ENCODE results near the gene NBAS.
"Not testable (repeated sequence)": the region's sequence is repeated elsewhere in the genome, so short reads cannot be mapped to it uniquely, and the experiment has no call there.

NBAS gene

DNA sequence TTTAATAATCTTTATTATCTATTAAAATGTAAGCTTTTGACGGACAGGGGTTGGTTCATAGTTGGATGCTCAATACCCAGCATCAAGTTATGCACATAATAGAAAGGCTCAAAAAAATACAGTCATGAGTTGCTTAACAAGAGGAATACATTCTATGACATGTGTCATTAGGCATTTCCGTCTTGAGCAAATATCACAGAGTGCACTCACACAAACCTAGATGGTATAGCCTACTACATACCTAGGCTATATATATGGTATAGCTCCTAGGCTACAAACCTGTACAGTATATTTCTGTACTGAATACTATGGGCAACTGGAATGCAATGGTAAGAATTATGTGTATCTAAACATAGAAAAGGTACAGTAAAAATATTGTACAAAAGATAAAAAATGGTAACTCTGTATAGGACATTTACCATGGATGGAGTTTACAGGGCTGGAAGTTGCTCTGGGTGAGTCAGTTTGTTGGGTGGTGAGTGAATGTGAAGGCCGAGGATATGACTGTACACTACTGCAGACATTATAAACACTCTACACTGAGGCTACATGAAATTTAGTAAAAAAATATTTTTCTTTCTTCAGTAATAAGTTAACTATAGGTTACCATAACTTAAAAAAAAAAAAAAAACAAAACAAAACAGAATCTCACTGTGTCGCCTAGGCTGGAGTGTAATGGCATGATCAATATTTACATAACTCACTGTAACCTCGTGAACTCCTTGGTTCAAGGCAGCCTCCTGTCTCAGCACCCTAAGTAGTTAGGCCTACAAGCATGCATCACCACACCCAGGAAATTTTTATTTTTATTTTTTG, 201.2 kb downstream of the NBAS start:
- DNase-seq (ENCODE audit: low spot score) = no peak

DNA sequence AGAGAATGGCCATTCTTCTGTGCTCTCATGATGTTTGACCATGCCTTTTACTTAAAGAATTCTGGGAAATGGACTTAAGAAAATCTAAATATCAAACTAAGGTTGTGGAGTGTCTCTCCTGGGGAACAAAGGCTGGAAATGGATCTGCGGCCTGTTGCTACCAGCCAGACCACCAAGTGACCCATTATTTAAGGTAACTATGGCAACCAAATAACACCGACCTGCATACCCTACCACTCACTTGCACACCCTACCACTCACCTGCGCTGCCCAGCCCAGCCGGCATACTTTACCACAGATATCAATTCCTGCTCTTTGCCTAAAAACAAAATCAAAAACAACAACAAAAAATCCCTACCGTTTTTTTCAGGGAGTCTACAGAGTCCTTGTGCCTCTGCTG, 203.2 kb downstream of the NBAS start:
- DNase-seq (ENCODE audit: low spot score) = no peak

DNA sequence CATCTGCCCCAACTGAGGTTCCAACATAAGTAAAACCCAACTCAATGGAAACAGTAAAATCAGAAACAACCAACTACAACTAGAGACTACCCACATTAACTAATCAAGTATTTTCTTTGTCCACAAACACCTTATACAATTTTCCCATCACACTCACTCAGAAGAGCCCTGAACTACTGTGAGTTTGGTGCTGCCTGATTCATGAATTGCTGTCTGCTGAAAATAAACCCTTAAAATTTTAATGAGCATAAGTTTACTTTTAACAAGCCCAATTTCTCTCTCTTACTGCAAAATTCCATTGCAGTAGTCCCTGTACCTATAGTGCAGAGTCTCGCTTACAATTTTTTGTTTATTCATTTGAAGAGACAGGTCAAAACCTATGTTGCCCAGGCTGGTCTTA, 203.9 kb downstream of the NBAS start:
- DNase-seq (ENCODE audit: low spot score) = no peak

DNA sequence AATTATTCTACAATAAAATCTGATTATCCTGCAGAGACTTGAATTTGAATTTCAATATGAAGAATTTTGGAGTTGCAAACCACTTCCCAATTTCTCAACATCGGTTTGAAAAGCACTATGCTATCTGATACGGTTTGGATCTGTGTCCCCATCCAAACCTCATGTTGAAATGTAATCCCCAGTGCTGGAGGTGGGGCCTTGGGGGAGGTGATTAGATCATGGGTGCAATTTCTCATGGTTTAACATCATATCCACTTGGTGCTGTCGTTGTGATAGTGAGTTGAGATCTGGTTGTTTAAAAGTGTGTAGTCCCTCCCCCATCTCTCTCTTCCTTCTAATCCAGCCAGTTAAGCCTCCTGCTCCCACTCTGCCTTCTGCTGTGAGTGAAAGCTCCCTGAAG, 205.7 kb downstream of the NBAS start:
- DNase-seq (ENCODE audit: low spot score) = no peak

DNA sequence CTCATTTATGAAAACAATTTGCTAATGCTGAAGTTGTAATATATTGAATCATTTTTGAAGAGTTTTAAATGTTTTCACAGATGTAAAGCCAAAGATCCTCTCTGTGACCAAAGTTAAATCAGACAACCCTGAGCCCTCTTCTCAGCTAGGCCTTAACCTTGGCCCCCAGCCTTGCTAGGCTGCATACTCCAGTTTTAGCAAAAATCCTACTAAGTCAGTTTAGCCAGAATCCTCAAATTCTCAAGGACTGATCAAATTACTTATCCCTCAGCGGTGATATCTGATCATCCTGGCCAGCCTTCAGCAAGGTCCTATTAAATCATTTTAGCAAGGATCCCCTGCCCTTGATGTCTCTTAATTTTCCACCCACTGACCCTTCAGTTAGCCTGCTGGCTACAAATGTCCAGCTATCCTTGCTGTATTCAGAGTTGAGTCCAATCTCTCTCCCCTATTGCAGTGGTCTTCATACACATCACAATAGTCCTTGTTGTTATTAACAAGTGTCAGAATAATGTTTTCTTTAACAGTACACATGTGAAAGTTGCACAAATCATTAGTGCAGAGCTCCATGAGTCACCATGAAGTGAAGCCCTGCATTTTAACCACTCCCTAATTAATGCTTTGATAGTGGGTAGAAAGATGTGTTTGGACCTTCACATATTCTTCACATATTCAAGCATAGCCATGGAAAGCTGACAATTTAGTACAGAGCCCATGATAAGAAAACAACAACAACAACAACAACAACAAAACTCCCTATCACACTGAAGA, 206.4 kb downstream of the NBAS start:
- DNase-seq (ENCODE audit: low spot score) = no peak

DNA sequence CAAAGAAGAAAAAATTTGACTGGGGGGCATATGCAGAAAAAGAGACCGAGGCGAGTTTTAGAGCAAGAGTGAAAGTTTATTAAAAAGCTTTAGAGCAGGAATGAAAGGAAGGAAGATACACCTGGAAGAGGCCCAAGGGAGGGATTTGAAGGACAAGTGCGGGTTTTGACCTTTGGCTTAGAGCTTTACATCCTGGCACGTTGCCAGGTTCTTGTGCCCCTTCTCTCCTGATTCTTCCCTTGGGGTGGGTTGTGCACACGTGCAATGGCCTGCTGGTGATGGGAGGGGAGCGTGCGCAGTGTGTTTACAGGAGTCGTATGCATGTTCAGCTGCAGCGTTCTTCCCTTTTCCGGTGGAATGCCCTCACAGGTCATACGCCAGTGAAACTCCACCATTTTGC, 208.8 kb downstream of the NBAS start:
- DNase-seq (ENCODE audit: low spot score) = no peak

DNA sequence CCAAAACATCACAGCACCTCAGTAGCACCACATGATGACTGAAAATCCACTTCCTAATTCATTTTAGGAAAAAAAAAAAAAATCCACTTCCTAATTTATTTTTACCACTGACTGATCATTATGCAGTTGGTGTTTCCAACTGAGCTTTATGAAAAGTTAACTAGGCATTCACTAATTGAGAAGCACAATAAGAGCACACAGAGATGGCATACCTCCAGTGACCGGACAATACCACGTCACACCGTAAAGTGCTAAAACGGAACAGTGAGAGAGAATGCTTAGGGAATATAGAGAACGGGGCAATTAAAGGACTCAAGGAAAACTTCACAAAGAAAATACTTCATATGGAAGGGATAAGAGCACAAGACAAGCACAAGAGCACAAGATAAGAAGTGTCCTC, 212.5 kb downstream of the NBAS start:
- DNase-seq (ENCODE audit: low spot score) = no peak

DNA sequence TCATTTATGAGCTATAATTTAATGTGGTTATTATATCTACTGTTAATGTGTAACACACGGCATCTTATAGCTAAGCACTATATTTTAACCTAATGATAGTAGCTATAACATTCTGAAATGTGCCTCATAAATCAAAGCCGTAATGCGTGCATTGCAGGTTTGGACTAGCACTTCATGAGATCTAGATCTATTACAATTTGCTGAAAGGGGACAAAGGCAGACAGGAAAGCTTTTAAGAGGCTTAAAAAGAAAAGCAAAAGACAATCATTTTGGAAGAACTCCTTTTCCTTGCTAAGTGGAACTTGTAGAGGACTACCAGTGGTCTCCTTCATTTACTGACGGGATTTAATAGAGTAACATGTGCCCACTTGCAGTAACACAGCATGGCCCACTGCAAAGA, 213.1 kb downstream of the NBAS start:
- no peak for DNase-seq (ENCODE audit: low spot score)

DNA sequence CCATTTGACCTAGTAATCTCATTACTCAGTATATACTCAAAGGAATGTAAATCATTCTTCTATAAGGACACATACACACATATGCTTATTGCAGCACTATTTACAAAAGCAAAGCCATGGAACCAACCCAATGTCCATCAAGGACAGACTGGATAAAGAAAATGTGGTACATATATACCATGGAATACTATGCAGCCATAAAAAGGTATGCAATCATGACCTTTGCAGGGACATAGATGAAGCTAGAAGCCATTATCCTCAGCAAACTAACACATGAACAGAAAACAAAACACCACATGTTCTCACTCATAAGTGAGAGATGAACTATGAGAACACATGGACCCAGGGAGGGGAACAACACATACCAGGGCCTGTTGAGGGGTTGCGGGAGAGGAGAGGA, 214.5 kb downstream of the NBAS start:
- DNase-seq (ENCODE audit: low spot score) = no peak

DNA sequence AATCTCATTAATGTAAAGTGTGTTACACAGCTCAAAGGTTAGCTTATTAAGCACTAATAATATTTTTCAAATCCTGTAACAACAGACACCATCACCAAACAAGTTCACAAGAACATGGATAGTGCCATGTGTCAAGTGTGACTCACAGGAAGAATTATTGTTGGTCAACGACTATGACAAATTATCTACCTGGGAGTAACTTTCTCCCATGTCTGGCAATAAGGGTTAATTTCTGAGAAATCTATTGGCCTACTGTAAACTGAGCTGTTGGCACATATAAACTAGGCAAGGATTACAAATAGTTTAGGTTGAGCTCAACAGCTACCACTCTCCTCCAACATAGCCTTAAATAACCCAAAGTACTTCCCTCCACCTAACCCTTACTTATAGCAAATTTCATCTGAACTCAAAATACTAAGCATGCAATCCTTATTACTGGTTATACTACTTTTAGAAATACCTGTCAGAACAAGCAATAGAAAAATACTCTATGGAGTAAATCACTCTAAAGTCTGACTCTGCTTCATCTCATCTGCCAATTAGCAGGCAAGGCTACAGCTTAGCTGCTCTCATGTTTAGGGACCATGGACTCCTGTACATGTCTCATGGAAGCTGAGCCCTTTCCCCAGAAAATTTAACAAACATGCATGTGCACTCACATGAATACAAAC, 223.0 kb downstream of the NBAS start:
- DNase-seq (ENCODE audit: low spot score) = no peak

DNA sequence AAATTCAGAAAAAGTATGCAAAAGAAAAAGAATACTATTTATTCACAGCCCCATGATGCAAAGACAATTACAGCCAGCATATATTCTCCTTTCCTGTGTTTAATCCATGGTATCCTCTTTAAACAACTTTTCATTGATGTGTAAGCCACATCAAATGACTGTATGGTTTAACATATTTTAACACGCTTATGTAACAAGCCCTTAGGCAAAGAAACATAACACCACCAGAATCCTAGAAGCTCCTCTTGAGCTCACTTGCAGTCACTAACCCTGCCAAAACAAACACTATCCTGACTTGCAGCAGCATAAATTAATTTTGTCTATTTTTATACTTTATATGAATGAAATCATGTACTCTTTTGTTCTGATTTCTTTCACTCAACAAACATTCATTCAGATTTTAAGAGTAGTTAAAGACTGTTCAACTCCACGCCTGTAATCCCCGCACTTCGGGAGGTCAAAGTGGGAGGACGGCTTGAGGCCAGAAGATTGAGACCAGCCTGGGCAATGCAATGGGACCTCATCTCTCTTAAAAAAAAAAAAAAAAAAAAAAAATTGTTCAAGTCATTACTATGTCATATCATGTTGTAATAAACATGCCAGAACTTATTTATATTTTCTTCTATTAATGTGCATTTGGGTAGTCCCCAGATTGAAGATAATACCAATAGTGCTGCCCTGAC, 226.3 kb downstream of the NBAS start:
- DNase-seq (ENCODE audit: low spot score) = no peak

DNA sequence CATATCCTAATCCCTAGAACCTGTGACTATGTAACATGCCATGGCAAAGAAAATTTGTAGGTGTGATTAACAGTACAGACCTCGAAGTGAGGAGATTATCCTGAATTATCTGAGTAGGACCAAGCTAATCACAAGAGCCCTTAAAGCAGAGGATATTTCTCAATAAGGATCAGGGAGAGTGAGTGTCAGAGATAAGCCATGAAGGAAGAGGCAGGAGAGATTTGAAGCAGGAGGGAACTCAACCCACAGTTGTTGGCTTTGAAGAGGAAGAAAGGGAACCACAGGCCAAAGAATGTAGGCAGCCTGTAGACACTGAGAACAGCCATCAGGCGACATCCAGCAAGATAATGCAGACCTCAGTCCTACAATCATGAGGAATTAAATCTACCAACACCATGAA, 229.3 kb downstream of the NBAS start:
- DNase-seq (ENCODE audit: low spot score) = no peak

DNA sequence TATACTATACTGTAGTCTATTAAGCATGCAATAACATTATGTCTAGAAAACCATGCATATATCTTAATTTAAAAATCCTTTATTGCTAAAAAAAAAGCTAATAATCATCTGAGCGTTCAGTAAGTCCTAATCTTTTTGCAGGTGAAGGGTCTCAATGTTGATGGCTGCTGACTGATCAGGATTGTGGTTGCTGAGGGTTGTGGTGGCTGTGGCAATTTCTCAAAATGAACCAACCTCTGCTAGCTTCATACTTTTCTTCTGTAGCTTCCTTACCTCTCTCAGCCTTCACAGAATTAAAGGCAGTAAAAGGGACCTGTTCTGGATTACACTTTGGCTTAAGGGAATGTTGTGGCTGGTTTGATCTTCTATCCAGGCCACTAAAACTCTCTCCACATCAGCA, 235.8 kb downstream of the NBAS start:
- DNase-seq (ENCODE audit: low spot score) = no peak

DNA sequence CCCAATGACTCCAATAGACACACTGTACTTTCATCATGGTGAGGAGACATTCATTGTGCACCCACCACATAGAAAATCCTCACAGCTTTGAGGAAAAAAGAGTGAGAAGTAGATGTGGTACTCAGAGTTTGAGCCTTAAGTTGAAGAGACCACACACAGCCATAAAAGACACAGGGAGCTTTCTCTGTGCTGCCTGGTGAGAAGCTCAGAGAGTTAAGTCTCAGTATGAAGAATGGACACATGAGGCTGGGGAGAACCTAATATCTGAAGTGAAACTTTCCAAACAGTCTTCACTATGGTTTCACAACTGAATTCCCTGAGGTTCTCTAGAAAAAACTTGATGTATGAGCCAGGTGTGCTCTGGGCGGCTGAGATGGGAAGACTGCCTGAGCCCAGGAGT, 237.9 kb downstream of the NBAS start:
- no peak for DNase-seq (ENCODE audit: low spot score)

DNA sequence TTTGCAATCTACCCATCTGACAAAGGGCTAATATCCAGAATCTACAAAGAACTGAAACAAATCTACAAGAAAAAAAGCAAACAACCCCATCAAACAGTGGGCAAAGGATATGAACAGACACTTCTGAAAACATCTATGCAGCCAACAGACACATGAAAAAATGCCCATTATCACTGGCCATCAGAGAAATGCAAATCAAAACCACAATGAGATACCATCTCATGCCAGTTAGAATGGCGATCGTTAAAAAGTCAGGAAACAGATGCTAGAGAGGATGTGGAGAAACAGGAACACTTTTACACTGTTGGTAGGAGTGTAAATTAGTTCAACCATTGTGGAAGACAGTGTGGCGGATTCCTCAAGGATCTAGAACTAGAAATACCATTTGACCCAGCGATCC, 239.7 kb downstream of the NBAS start:
- not testable (repeated sequence) for DNase-seq (ENCODE audit: low spot score)

DNA sequence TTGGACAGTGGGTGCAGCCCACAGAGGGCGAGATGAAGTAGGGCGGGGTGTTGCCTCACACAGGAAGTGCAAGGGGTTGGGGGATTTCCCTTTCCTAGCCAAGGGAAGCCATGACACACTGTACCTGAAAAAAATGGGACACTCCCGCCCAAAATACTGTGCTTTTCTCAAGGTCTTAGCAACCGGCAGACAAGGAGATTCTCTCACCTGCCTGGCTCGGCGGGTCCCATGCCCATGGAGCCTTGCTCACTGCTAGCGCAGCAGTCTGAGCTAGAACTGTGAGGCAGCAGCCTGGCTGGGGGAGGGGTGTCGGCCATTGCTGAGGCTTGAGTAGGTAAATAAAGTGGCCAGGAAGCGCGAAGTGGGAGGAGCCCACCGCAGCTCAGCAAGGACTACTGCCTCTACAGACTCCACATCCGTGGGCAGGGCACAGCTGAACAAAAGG, 244.7 kb downstream of the NBAS start:
- no peak for DNase-seq (ENCODE audit: low spot score)

DNA sequence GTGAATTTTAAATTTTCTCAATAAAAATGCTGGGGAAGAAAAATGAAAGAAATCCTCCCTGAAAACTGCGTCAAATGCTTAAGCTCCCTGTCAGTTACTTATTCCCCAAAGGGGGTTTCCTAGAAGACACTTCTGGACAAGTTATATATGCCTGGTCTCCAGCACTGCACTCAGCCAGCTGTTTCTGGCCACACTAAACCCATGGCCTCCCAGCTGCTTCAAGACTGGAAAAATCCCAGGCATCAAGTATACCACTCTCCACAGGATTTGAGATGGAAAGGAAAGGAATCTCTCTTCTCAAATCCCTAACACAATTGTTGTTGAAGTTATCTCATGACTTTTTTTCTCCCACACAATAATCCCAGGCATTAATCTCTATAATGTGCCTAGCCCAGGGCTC, 245.7 kb downstream of the NBAS start:
- no peak for DNase-seq (ENCODE audit: low spot score)

DNA sequence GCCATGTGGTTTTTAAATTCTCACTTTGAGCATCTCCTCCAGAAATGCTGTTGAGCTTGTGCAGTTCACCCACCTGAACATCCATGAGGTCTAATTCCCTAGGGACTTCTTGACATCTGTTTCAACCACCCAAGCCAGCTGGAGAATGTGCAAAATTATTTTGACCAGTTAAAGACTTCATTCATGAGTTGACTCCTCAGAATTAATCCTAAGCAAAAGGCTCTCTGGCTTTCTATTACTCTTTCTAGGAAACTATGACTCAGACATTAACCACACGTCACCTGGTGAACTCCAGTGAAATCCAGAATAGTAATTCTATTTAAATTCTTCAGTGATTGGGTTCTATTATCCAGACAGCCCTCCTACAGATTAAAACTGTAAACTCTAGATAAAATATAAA, 247.5 kb downstream of the NBAS start:
- no peak for DNase-seq (ENCODE audit: low spot score)

DNA sequence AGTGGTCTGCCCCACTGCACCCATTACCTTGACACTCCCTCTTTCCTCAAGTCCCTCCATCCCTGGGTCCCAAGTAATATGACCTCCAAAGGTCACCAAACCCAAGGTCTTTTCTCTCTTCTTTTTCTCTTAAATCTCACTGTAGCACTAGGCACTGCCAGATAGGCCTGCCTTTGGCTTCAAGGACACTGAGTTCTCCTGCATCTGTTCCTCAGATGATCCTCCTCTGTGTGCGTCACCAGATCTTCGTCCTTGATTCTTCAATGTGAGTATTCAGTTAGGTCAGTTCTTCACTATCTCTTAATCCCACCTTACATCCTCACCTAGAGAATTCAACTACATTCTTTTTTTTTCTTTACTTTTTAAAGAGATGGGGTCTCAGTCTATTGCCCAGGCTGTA, 249.2 kb downstream of the NBAS start:
- no peak for DNase-seq (ENCODE audit: low spot score)

DNA sequence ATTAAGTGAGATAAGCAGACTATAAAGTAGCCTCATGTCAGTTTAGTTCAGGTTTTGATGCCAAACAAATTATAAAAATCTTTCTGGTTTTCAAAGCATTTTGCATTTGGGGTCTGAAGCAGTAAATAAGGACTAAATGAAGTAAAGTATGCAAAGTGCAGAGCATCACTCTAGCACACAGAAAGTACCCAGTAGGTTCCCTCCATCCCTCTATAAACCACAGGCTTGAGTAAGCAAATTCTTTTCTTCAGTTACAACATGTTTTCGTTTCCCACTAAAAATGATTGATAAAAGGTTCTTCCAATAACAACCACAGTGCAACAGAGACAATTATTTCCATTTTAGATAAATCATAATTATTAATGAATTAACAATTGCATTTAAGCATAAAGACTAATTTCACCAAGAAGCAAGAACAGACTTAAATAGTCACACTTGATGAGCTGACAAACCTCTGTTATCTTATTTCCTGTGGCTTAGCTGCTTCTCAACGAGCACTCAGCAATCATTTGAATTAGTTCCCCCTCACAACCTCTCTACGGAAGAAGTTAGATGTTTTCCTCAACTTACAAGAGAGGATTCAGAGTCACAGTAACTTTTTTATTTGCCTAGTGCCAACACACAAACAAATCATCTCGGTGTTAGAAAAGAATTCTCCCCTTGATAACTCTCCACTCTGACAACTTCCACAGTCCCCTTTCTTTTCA, 249.8 kb downstream of the NBAS start:
- no peak for DNase-seq (ENCODE audit: low spot score)

DNA sequence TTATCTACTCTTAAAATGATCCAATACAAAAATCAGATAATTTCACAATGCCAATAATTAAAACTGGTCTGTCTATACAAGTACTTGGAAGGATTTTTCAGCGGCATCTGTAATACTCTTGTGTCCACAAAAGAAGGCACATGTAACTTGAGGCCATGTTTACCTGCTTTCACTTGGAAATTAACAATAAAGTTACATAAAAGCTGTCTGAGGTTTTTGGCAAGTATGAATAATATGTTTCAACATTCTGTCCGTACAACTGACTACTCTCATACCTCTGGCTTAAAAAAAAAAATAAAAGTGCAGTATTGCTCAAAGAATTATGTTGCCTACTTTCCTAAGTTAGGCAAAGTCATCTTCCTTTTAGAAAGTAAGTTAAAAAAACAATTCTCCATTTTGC, 253.6 kb downstream of the NBAS start:
- DNase-seq (ENCODE audit: low spot score) = no peak

DNA sequence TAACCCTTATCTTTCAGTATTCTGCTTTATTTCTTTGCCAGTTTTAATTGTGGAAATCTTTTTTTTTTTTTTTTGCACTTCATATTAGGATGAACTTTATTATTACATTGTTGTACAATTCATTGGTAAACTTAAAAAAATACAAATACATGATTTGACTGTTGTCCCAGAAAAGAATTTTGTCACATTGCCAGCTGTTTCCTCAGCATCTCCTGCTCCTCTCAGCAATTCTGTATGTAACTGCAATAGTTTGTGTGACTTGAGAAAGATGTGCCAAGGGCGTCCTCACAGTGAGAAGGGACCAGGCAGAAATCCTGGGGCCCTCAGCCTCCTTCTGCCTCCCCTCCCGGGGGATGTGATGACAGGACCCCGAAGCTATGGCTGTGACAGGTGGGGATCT, 254.4 kb downstream of the NBAS start:
- DNase-seq (ENCODE audit: low spot score) = no peak

All from LoVo (cell line).